Measurements from ENCODE around the gene BTBD19.
"Not testable (repeated sequence)": the region's sequence is repeated elsewhere in the genome, so short reads cannot be mapped to it uniquely, and the experiment has no call there.

The BTBD19 gene

GRCh38 chr1:44808063-44808937 is at the start of gene BTBD19:
Gene BTBD19, plus strand, starts transcription at chr1:44808523. Its CDS starts 298 bp downstream, at chr1:44808821.
- DNase-seq: peak; percentile 94

- no peak for DNase-seq
Observed at GRCh38 chr1:44759077-44759476, 49.2 kb upstream of the BTBD19 start.

GRCh38 chr1:44760876-44761275 is 47.4 kb upstream of the BTBD19 start:
- no peak for DNase-seq

GRCh38 chr1:44766421-44766820 is 41.9 kb upstream of the BTBD19 start:
- not testable (repeated sequence) for DNase-seq

- peak; percentile 97 for DNase-seq
Observed at GRCh38 chr1:44775078-44775929, 33.0 kb upstream of the BTBD19 start, which contains the start of gene RPS8. Gene RPS8, plus strand, starts transcription at chr1:44775540. Its CDS starts 57 bp downstream, at chr1:44775597.

GRCh38 chr1:44775930-44776729 is 32.2 kb upstream of the BTBD19 start:
- peak; percentile 17 for DNase-seq

- no peak for DNase-seq
Observed at GRCh38 chr1:44776730-44777068, 31.6 kb upstream of the BTBD19 start.

- DNase-seq: no peak
Observed at GRCh38 chr1:44777547-44777946, 30.8 kb upstream of the BTBD19 start.

- DNase-seq: peak; percentile 34
Observed at GRCh38 chr1:44777969-44778635, 30.2 kb upstream of the BTBD19 start.

- DNase-seq: no peak
Observed at GRCh38 chr1:44778705-44779576, 29.4 kb upstream of the BTBD19 start.

- no peak for DNase-seq
Observed at GRCh38 chr1:44780583-44781121, 27.7 kb upstream of the BTBD19 start.

GRCh38 chr1:44783697-44784093 is 24.6 kb upstream of the BTBD19 start:
- no peak for DNase-seq

GRCh38 chr1:44784094-44785028 is 24.0 kb upstream of the BTBD19 start:
- no peak for DNase-seq

GRCh38 chr1:44785029-44785380 is 23.3 kb upstream of the BTBD19 start:
- DNase-seq: no peak

- DNase-seq: no peak
Observed at GRCh38 chr1:44785501-44786137, 22.7 kb upstream of the BTBD19 start.

- DNase-seq: peak; percentile 60
Observed at GRCh38 chr1:44786138-44786840, 22.0 kb upstream of the BTBD19 start.

GRCh38 chr1:44786841-44787426 is 21.4 kb upstream of the BTBD19 start:
- DNase-seq: no peak

- DNase-seq: no peak
Observed at GRCh38 chr1:44787506-44787905, 20.8 kb upstream of the BTBD19 start.
